Endodermal cell (in vitro differentiated cells): ENCODE measurements around the gene LRBA. TPM values are rescaled to one million over a fixed set of nuclear protein-coding genes. Genes with fewer than 3 reads are reported as not detected.

Experiments used
- DNase-seq: peaks from one replicate; pipeline ENCODE4 v3.0.0-alpha.2; 2017
- H3K27ac ChIP-seq: 2 replicates; pipeline ENCODE4 v1.5.1; 2013; ENCODE audit warnings: mild to moderate bottlenecking, low read depth, low read length, moderate library complexity
- H3K27me3 ChIP-seq: 2 replicates; pipeline ENCODE4 v1.6.1; 2013; ENCODE audit warnings: mild to moderate bottlenecking, low read length, moderate library complexity; ENCODE audit not compliant: insufficient read depth, control insufficient read depth, poor library complexity, severe bottlenecking
- H3K36me3 ChIP-seq: 2 replicates; pipeline ENCODE4 v1.7.0; 2013; ENCODE audit warnings: mild to moderate bottlenecking, low read length, moderate library complexity; ENCODE audit not compliant: control insufficient read depth, insufficient read depth
- H3K4me1 ChIP-seq: one replicate; pipeline ENCODE4 v1.7.0; 2013; ENCODE audit warnings: low read length; ENCODE audit not compliant: control insufficient read depth, insufficient read depth
- H3K4me3 ChIP-seq: 2 replicates; pipeline ENCODE4 v1.5.1; 2013; ENCODE audit warnings: mild to moderate bottlenecking, low read length, moderate library complexity
- H3K9ac ChIP-seq: 2 replicates; pipeline ENCODE4 v1.6.1; 2013; ENCODE audit warnings: mild to moderate bottlenecking, low read length, moderate library complexity; ENCODE audit not compliant: poor library complexity, severe bottlenecking; ENCODE audit errors: extremely low read depth
- H3K9me3 ChIP-seq: 2 replicates; pipeline ENCODE4 v1.6.1; 2013; ENCODE audit warnings: mild to moderate bottlenecking, low read length, moderate library complexity; ENCODE audit not compliant: control insufficient read depth
- H3K27ac Mint-ChIP-seq: 2 replicates; pipeline ENCODE4 v1.8.0; 2020; ENCODE audit warnings: mixed read lengths
- H3K27me3 Mint-ChIP-seq: 2 replicates; pipeline ENCODE4 v1.8.0; 2021; ENCODE audit warnings: mild to moderate bottlenecking, mixed read lengths; ENCODE audit not compliant: insufficient read depth
- H3K36me3 Mint-ChIP-seq: 2 replicates; pipeline ENCODE4 v1.8.0; 2020; ENCODE audit warnings: low read depth, mixed read lengths
- H3K4me1 Mint-ChIP-seq: 2 replicates; pipeline ENCODE4 v1.8.0; 2020; ENCODE audit warnings: mixed read lengths
- H3K4me3 Mint-ChIP-seq: 2 replicates; pipeline ENCODE4 v1.8.0; 2020; ENCODE audit warnings: mild to moderate bottlenecking, moderate library complexity, mixed read lengths
- H3K9me3 Mint-ChIP-seq: 2 replicates; pipeline ENCODE4 v1.8.0; 2020; ENCODE audit warnings: mild to moderate bottlenecking, mixed read lengths
- CTCF ChIP-seq: fragments of 200-600 bp; sonication (generic); conservative IDR thresholded peaks from 2 replicates; pipeline ENCODE4 v1.5.0; 2021; ENCODE audit warnings: antibody characterized with exemption, mild to moderate bottlenecking
- WGBS, 2 experiments: methylation state at CpG; one replicate each; pipeline versions ENCODE4 v1.1.5 to v1.1.7; 2013; ENCODE audit warnings: missing lambda C conversion rate in 2 of 2, mixed read lengths in 1 of 2; ENCODE audit not compliant: insufficient coverage in 1 of 2, insufficient read length in 1 of 2; 5-methylcytosine and 5-hydroxymethylcytosine counted together
- total RNA-seq, 2 donors: library from RNA; stranded (reverse); fragmentation: NEBNext Ultra II Directional in 1 of 2; extraction: Animal tissue kit (Norgen Biotek cat#: 25700) in 1 of 2; gene quantifications; 2 replicates in 1 of 2; 3 replicates in 1 of 2; pipeline ENCODE4 v1.2.1, GENCODE V29; 2021

Gene LRBA
- total RNA-seq, 2 donors from 2014 or later, result 77.3 to 95.9 TPM

GRCh38 chr4:150628073-150628472 is 387.0 kb downstream of the LRBA start:
- H3K4me3 ChIP-seq, result no peak overlapping the region
- H3K27me3 ChIP-seq, result no peaks in the 10 kb centered on the region
- H3K36me3 ChIP-seq, result no peaks in the 10 kb centered on the region
- H3K9ac ChIP-seq, result no peak overlapping the region
- H3K4me1 ChIP-seq, result no peaks in the 10 kb centered on the region
- H3K27me3 Mint-ChIP-seq, result no peaks in the 10 kb centered on the region
- H3K4me1 Mint-ChIP-seq, result peaks cover 4% of the 10 kb centered on the region
- DNase-seq, result no peak
- peaks cover 2% of the 10 kb centered on the region for H3K36me3 Mint-ChIP-seq
- no peak for TF ChIP-seq CTCF
- no peaks in the 10 kb centered on the region for H3K9me3 Mint-ChIP-seq
- H3K9me3 ChIP-seq, result no peaks in the 10 kb centered on the region
- H3K4me3 Mint-ChIP-seq, result no peak overlapping the region
- no peak overlapping the region for H3K27ac Mint-ChIP-seq
- no peak overlapping the region for H3K27ac ChIP-seq
- WGBS, 2 experiments, result 100% methylated on average over 2 of the region's 2 CpGs; no CpG with 5 or more reads in 1 of the 2 experiments

- no peaks in the 10 kb centered on the region for H3K9me3 Mint-ChIP-seq
- 100% methylated on average over 1 of the region's 2 CpGs for WGBS, 2 experiments
- Histone ChIP-seq H3K4me3 (no peak overlapping the region), H3K36me3 (no peaks in the 10 kb centered on the region), H3K9me3 (no peaks in the 10 kb centered on the region), H3K9ac (no peak overlapping the region), H3K27ac (no peak overlapping the region), H3K4me1 (no peaks in the 10 kb centered on the region), H3K27me3 (no peaks in the 10 kb centered on the region)
- DNase-seq, result no peak
- H3K27ac Mint-ChIP-seq, result no peak overlapping the region
- H3K27me3 Mint-ChIP-seq, result no peaks in the 10 kb centered on the region
- peaks cover 4% of the 10 kb centered on the region for H3K4me1 Mint-ChIP-seq
- no peak for TF ChIP-seq CTCF
- no peak overlapping the region for H3K4me3 Mint-ChIP-seq
- H3K36me3 Mint-ChIP-seq, result peaks cover 7% of the 10 kb centered on the region
Observed at GRCh38 chr4:150625033-150625432, 390.1 kb downstream of the LRBA start.

- H3K9ac ChIP-seq, result no peak overlapping the region
- no peaks in the 10 kb centered on the region for H3K4me1 ChIP-seq
- no peak overlapping the region for H3K27ac ChIP-seq
- H3K36me3 ChIP-seq, result no peaks in the 10 kb centered on the region
- Mint-ChIP-seq H3K4me1 (peaks cover 4% of the 10 kb centered on the region), H3K4me3 (no peak overlapping the region), H3K36me3 (peaks cover 7% of the 10 kb centered on the region), H3K9me3 (no peaks in the 10 kb centered on the region), H3K27ac (no peak overlapping the region), H3K27me3 (no peaks in the 10 kb centered on the region)
- H3K27me3 ChIP-seq, result no peaks in the 10 kb centered on the region
- no peak for TF ChIP-seq CTCF
- H3K9me3 ChIP-seq, result no peaks in the 10 kb centered on the region
- H3K4me3 ChIP-seq, result no peak overlapping the region
- WGBS, 2 experiments, result no CpG with 5 or more reads among the region's 1 CpG
- DNase-seq, result no peak
Observed at GRCh38 chr4:150624055-150624454, 391.0 kb downstream of the LRBA start.
